ENCODE results near the gene COPZ2.
"Not testable (repeated sequence)": the region's sequence is repeated elsewhere in the genome, so short reads cannot be mapped to it uniquely, and the experiment has no call there.

Gene COPZ2

DNA sequence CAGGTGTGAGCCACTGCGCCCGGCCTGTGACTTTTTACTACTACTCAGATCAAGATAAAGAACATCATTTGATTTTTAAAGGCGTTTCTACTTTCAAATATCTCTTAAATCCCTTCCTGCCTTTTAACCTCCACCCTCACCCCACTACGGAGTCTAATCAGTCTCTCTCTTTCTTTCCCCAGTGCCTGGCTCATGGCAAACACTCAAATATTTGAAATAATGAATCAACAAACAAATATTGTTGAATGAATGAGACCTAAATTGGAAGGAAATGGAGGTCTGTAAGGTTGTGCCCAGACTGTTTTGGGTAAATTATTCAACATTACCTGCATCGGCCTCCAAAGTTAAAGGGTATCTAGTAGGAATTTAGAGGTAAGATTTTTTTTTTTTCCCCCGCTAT, 14.7 kb downstream of the COPZ2 start:
- ChIA-PET POLR2A (interaction anchor here (0.6 to 0.8 kb wide), 4 partner anchors 11 to 1210 kb away, joined by 3 read pairs; partner anchors contain the start of gene NFE2L1), CTCF (interaction anchor here (0.6 to 15.5 kb wide), 6 partner anchors 12 to 304 kb away, joined by 3 to 386 read pairs (median 5); partner anchors contain the start of gene PNPO)
- Histone ChIP-seq H3K4me1 (ENCODE audit: control insufficient read depth, insufficient read depth, low read length) (peaks cover 14% of the 10 kb centered on the region), H3K27ac (ENCODE audit: extremely low read depth, low read depth, low read length) (no peak overlapping the region), H3K36me3 (ENCODE audit: control insufficient read depth in 2 of 2, insufficient read depth in 1 of 2, low read length in 2 of 2) (no peaks in the 10 kb centered on the region), H3K9me3 (ENCODE audit: control insufficient read depth, insufficient read depth, low read depth, low read length) (no peaks in the 10 kb centered on the region), H3K4me3 (ENCODE audit: low read depth, low read length) (no peak overlapping the region)
- TF ChIP-seq, protein P1, sequence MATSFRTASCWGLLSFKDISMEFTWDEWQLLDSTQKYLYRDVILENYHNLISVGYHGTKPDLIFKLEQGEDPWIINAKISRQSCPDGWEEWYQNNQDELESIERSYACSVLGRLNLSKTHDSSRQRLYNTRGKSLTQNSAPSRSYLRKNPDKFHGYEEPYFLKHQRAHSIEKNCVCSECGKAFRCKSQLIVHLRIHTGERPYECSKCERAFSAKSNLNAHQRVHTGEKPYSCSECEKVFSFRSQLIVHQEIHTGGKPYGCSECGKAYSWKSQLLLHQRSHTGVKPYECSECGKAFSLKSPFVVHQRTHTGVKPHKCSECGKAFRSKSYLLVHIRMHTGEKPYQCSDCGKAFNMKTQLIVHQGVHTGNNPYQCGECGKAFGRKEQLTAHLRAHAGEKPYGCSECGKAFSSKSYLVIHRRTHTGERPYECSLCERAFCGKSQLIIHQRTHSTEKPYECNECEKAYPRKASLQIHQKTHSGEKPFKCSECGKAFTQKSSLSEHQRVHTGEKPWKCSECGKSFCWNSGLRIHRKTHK (tag by site-specific recombination; IDR thresholded peaks at IDR 0.05), result no peak
- TF ChIP-seq ZNF214 (tag by site-specific recombination; IDR thresholded peaks at IDR 0.05; ENCODE audit: borderline replicate concordance) (no peak), ZNF24 (tag by site-specific recombination; IDR thresholded peaks at IDR 0.05) (no peak), ZNF623 (tag by site-specific recombination; IDR thresholded peaks at IDR 0.05) (no peak), ZFP69B (tag by site-specific recombination; IDR thresholded peaks at IDR 0.05) (no peak), RBAK (tag by site-specific recombination; IDR thresholded peaks at IDR 0.05) (no peak), ZNF335 (tag by site-specific recombination; conservative IDR thresholded peaks at IDR 0.05) (no peak), ZNF311 (tag by site-specific recombination; IDR thresholded peaks at IDR 0.05; ENCODE audit: borderline replicate concordance) (no peak), ZNF433 (tag by site-specific recombination; IDR thresholded peaks at IDR 0.05; ENCODE audit: low read depth) (no peak), OSR2 (tag by site-specific recombination; IDR thresholded peaks at IDR 0.05) (no peak), MEIS1 (CRISPR knock-in tag; IDR thresholded peaks at IDR 0.05; ENCODE audit: borderline replicate concordance) (no peak), HOXC10 (CRISPR knock-in tag; IDR thresholded peaks at IDR 0.05) (no peak)
- TF ChIP-seq, protein P2, sequence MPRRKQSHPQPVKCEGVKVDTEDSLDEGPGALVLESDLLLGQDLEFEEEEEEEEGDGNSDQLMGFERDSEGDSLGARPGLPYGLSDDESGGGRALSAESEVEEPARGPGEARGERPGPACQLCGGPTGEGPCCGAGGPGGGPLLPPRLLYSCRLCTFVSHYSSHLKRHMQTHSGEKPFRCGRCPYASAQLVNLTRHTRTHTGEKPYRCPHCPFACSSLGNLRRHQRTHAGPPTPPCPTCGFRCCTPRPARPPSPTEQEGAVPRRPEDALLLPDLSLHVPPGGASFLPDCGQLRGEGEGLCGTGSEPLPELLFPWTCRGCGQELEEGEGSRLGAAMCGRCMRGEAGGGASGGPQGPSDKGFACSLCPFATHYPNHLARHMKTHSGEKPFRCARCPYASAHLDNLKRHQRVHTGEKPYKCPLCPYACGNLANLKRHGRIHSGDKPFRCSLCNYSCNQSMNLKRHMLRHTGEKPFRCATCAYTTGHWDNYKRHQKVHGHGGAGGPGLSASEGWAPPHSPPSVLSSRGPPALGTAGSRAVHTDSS (tag by site-specific recombination; IDR thresholded peaks at IDR 0.05), result no peak

DNA sequence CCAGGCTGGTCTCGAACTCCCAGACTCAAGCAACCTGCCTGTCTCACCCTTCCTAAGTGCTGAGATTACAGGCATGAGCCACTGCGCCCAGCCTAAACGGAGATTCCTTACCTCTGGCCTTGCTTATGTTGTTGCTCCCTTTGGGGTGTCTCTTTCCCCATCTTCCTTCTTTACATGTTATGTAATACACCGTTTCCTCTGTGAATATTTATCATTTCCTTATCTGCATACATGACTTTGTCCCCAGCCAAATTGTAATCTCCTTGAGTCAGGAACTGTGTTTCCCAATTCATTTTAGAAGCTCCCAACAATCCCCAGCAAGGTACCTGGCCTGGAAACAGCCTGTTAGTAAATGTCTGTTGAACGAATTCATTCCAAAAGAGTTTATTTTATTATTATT, 15.7 kb downstream of the COPZ2 start:
- Histone ChIP-seq H3K36me3 (ENCODE audit: control insufficient read depth in 2 of 2, insufficient read depth in 1 of 2, low read length in 2 of 2) (no peaks in the 10 kb centered on the region), H3K27ac (ENCODE audit: extremely low read depth, low read depth, low read length) (no peak overlapping the region), H3K9me3 (ENCODE audit: control insufficient read depth, insufficient read depth, low read depth, low read length) (no peaks in the 10 kb centered on the region), H3K4me1 (ENCODE audit: control insufficient read depth, insufficient read depth, low read length) (peaks cover 14% of the 10 kb centered on the region), H3K4me3 (ENCODE audit: low read depth, low read length) (no peak overlapping the region)
- ChIA-PET POLR2A (interaction anchor here (0.6 to 1.1 kb wide), 2 partner anchors 26 to 75 kb away, joined by 3 to 8 read pairs; partner anchors contain the start of gene NFE2L1), CTCF (interaction anchor here (0.5 to 15.5 kb wide), 7 partner anchors 11 to 152 kb away, joined by 3 to 386 read pairs (median 6); partner anchors contain the start of gene PNPO)
- TF ChIP-seq, protein P3, sequence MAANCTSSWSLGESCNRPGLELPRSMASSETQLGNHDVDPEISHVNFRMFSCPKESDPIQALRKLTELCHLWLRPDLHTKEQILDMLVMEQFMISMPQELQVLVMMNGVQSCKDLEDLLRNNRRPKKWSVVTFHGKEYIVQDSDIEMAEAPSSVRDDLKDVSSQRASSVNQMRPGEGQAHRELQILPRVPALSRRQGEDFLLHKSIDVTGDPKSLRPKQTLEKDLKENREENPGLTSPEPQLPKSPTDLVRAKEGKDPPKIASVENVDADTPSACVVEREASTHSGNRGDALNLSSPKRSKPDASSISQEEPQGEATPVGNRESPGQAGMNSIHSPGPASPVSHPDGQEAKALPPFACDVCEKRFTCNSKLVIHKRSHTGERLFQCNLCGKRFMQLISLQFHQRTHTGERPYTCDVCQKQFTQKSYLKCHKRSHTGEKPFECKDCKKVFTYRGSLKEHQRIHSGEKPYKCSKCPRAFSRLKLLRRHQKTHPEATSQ (tag by site-specific recombination; IDR thresholded peaks at IDR 0.05), result no peak
- TF ChIP-seq ZNF404 (tag by site-specific recombination; IDR thresholded peaks at IDR 0.05), result no peak

DNA sequence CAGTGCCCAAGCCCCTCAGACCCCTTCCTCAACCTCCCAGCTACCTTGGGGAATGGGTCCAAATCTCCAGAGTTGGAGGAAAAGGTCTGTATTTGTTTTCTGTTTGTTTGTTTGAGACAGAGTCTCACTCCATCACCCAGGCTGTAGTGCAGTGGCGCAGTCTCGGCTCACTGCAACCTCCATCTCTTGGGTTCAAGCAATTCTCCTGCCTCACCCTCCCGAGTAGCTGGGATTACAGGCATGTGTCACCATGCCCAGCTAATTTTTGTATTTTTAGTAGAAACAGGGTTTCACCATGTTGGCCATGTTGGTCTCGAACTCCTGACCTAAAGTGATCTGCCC, 19.8 kb downstream of the COPZ2 start:
- ChIA-PET CTCF (interaction anchor here (0.5 to 15.5 kb wide), 44 partner anchors 7 to 1218 kb away, joined by 3 to 386 read pairs (median 6); partner anchors contain the start of genes CDK5RAP3, PNPO, PRR15L and SCRN2), POLR2A (interaction anchor here (1.0 to 1.5 kb wide), 8 partner anchors 15 to 176 kb away, joined by 3 to 8 read pairs (median 5); partner anchors contain the start of genes CDK5RAP3, SCRN2 and SP2)
- not testable (repeated sequence) for H3K36me3 ChIP-seq (ENCODE audit: control insufficient read depth in 2 of 2, insufficient read depth in 1 of 2, low read length in 2 of 2); H3K27ac ChIP-seq (ENCODE audit: extremely low read depth, low read depth, low read length); H3K4me1 ChIP-seq (ENCODE audit: control insufficient read depth, insufficient read depth, low read length); H3K9me3 ChIP-seq (ENCODE audit: control insufficient read depth, insufficient read depth, low read depth, low read length); H3K4me3 ChIP-seq (ENCODE audit: low read depth, low read length)
